GM23248 (cell line): Measurements from ENCODE around the gene TMEM235.

Experiments
- EZH2 ChIP-seq: fragments of 200-600 bp; sonication (generic); IDR thresholded peaks from 2 replicates; pipeline ENCODE4 v1.6.1; 2018; ENCODE audit warnings: antibody characterized with exemption, mild to moderate bottlenecking; ENCODE audit not compliant: insufficient read depth, poor library complexity, severe bottlenecking
- EZH2phosphoT487 ChIP-seq: fragments of 200-600 bp; sonication (generic); IDR thresholded peaks from 2 replicates; pipeline ENCODE4 v1.6.1; 2018; ENCODE audit warnings: antibody characterized with exemption, moderate library complexity, mild to moderate bottlenecking, low read depth; ENCODE audit not compliant: insufficient read depth

DNA sequence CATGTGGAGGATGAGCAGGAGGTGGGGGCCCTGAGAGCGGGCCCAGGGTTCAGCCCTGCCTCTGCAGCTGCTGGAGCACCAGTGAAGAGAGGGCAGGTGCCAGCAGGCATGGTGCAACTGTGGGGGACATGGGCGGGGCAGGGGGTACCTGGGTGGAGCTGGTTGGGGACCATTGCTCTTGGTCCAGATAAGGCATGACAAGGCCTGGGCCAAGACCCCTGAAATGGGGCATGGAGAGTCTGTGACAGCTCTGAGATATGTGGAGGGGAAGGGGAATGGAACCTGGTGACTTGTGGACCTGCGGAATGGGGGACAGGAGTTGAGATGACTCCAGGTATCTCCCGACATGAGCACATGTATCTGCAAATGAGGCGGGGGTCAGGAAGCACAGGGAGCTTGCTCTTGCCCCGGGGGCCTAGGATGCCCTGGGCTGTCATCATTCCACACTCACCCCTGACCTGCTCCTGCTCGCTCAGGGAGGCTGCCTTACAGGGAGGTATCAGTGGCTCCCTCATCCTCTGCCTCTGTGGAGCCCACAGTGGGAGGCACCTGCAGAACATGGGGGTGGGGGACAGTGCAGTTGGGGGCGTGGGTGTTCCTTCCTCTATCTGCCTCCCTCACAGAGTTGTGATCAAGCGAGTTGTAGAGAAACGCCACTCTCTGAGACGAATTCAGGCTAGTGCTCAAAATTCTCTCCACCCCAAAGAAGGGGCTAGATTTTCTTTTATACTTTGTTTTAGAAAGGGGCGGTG lies 40.2 kb downstream of the TMEM235 start:
- no peak for TF ChIP-seq EZH2
- no peak for TF ChIP-seq EZH2phosphoT487
